Astrocyte (in vitro differentiated cells and primary cell): ENCODE data around the gene MLXIPL. TPM values are rescaled to one million over a fixed set of nuclear protein-coding genes. Genes with fewer than 3 reads are reported as not detected.

ENCODE experiments used
- DNase-seq: peaks from one replicate; pipeline ENCODE4 v3.0.0-alpha.2; 2010; ENCODE audit warnings: low read depth
- FAIRE-seq: peaks from 2 replicates; lab custom pipeline; 2011; peaks lifted over from hg19 to GRCh38; lab: Jason Lieb, UNC
- H2AFZ ChIP-seq: 2 replicates; pipeline ENCODE4 v1.6.0; 2012; ENCODE audit warnings: low read depth, low read length, inconsistent platforms
- H3K27ac ChIP-seq: 2 replicates; pipeline ENCODE4 v1.5.1; 2011; ENCODE audit warnings: low read depth, low read length, inconsistent platforms
- H3K27me3 ChIP-seq: 2 replicates; pipeline ENCODE4 v1.6.0; 2011; ENCODE audit warnings: low read length, inconsistent platforms; ENCODE audit not compliant: insufficient read depth
- H3K36me3 ChIP-seq: 2 replicates; pipeline ENCODE4 v1.5.1; 2011; ENCODE audit warnings: low read length, inconsistent platforms; ENCODE audit not compliant: insufficient read depth
- H3K4me1 ChIP-seq: 2 replicates; pipeline ENCODE4 v1.5.1; 2011; ENCODE audit warnings: low read length, inconsistent platforms; ENCODE audit not compliant: insufficient read depth
- H3K4me2 ChIP-seq: 2 replicates; pipeline ENCODE4 v1.6.0; 2012; ENCODE audit warnings: low read length, inconsistent platforms
- H3K4me3 ChIP-seq: 2 replicates; pipeline ENCODE4 v1.5.1; 2011; ENCODE audit warnings: low read depth, mild to moderate bottlenecking, low read length, inconsistent platforms; ENCODE audit not compliant: insufficient read depth
- H3K79me2 ChIP-seq: 2 replicates; pipeline ENCODE4 v1.6.0; 2012; ENCODE audit warnings: mild to moderate bottlenecking, low read length, inconsistent platforms; ENCODE audit not compliant: insufficient read depth
- H3K9ac ChIP-seq: 2 replicates; pipeline ENCODE4 v1.6.0; 2012; ENCODE audit warnings: mild to moderate bottlenecking, low read length, inconsistent platforms
- H3K9me3 ChIP-seq: 2 replicates; pipeline ENCODE4 v1.5.1; 2012; ENCODE audit warnings: low read depth, mild to moderate bottlenecking, low read length, inconsistent platforms; ENCODE audit not compliant: insufficient read depth
- H4K20me1 ChIP-seq: 2 replicates; pipeline ENCODE4 v1.6.0; 2012; ENCODE audit warnings: low read length, inconsistent platforms; ENCODE audit not compliant: insufficient read depth
- H3K27ac Mint-ChIP-seq: one replicate; pipeline ENCODE4 v1.8.0; 2021; ENCODE audit warnings: mild to moderate bottlenecking, mixed read lengths; ENCODE audit not compliant: unreplicated experiment
- H3K27me3 Mint-ChIP-seq: one replicate; pipeline ENCODE4 v1.8.0; 2021; ENCODE audit warnings: low read depth, mixed read lengths; ENCODE audit not compliant: unreplicated experiment
- H3K36me3 Mint-ChIP-seq: one replicate; pipeline ENCODE4 v1.8.0; 2021; ENCODE audit warnings: low read depth, mixed read lengths; ENCODE audit not compliant: unreplicated experiment
- H3K4me1 Mint-ChIP-seq: one replicate; pipeline ENCODE4 v1.8.0; 2021; ENCODE audit warnings: low read depth, mixed read lengths; ENCODE audit not compliant: unreplicated experiment
- H3K4me3 Mint-ChIP-seq: one replicate; pipeline ENCODE4 v1.8.0; 2021; ENCODE audit warnings: mild to moderate bottlenecking, moderate library complexity, mixed read lengths; ENCODE audit not compliant: unreplicated experiment
- H3K9me3 Mint-ChIP-seq: one replicate; pipeline ENCODE4 v1.8.0; 2021; ENCODE audit warnings: mild to moderate bottlenecking, mixed read lengths; ENCODE audit not compliant: unreplicated experiment
- EZH2 ChIP-seq: IDR thresholded peaks from 2 replicates; pipeline ENCODE4 v1.6.1; 2012; ENCODE audit warnings: mild to moderate bottlenecking, low read length, inconsistent platforms; ENCODE audit not compliant: insufficient read depth
- total RNA-seq: library from RNA; stranded (reverse); gene quantifications from 2 replicates; pipeline ENCODE4 v1.2.1, GENCODE V29; 2021
- TF ChIP-seq, protein P1 (sequence below): IDR thresholded peaks from 2 replicates; pipeline ENCODE4 v1.5.1; 2011; ENCODE audit warnings: low read depth, mild to moderate bottlenecking, inconsistent platforms, low read length, moderate library complexity; ENCODE audit not compliant: insufficient read depth

The MLXIPL gene
- total RNA-seq, 1 donor from 2014 or later = 0.41 TPM

DNA sequence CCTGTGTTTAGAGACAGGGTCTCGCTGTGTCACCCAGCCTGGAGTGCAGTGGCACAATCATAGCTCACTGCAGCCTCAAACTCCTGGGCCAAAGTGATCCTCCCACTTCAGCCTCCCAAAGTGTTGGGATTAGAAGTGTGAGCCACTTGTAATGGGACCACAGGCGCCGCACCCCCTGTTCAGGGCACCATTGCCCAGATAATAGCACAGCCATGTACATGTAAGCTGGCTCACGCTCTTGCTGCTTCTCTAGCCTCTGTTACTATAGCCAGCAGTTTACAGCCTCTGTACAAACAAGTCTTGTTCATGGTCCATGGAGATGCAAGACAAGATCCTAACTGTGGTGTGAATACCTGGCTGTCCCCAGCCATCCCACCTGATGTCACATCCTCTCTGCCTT, 4.2 kb upstream of the MLXIPL start:
- Histone ChIP-seq H3K9me3 (no peaks in the 10 kb centered on the region), H3K4me3 (no peak overlapping the region), H3K9ac (no peak overlapping the region), H3K4me1 (peaks cover 4% of the 10 kb centered on the region), H3K36me3 (no peaks in the 10 kb centered on the region), H4K20me1 (no peaks in the 10 kb centered on the region), H3K4me2 (no peak overlapping the region), H3K79me2 (no peaks in the 10 kb centered on the region), H3K27me3 (peaks cover 39% of the 10 kb centered on the region), H2AFZ (no peak overlapping the region), H3K27ac (no peak overlapping the region)
- Mint-ChIP-seq H3K27me3 (peaks cover 45% of the 10 kb centered on the region), H3K27ac (no peak overlapping the region), H3K4me3 (no peak overlapping the region), H3K36me3 (no peaks in the 10 kb centered on the region), H3K9me3 (no peaks in the 10 kb centered on the region), H3K4me1 (no peaks in the 10 kb centered on the region)
- FAIRE-seq (no peak), DNase-seq (no peak)
- no peak for TF ChIP-seq EZH2
- TF ChIP-seq, protein P1, sequence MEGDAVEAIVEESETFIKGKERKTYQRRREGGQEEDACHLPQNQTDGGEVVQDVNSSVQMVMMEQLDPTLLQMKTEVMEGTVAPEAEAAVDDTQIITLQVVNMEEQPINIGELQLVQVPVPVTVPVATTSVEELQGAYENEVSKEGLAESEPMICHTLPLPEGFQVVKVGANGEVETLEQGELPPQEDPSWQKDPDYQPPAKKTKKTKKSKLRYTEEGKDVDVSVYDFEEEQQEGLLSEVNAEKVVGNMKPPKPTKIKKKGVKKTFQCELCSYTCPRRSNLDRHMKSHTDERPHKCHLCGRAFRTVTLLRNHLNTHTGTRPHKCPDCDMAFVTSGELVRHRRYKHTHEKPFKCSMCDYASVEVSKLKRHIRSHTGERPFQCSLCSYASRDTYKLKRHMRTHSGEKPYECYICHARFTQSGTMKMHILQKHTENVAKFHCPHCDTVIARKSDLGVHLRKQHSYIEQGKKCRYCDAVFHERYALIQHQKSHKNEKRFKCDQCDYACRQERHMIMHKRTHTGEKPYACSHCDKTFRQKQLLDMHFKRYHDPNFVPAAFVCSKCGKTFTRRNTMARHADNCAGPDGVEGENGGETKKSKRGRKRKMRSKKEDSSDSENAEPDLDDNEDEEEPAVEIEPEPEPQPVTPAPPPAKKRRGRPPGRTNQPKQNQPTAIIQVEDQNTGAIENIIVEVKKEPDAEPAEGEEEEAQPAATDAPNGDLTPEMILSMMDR = no peak

DNA sequence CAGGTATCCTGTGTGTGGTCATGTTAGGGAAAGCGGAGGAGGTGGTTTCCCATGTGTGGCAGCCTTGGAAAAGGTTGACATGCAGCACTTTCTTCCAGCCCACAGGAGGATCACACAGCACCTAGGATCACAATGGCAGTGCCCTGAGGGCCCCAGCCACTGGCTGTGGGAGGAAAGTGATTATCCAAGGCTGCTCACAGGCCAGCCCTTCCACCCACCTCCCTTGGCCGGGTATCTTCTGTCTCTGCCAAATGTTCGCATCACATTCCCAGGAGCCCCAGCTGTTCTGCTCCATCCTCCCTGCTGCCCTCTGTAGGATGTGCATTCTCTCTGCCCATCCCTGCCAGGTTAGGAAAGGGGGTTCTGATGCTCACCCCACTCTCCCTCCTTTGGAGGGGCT, 2.5 kb upstream of the MLXIPL start:
- Mint-ChIP-seq H3K27me3 (peaks cover 49% of the 10 kb centered on the region), H3K36me3 (no peaks in the 10 kb centered on the region), H3K27ac (no peak overlapping the region), H3K4me3 (no peak overlapping the region), H3K9me3 (no peaks in the 10 kb centered on the region), H3K4me1 (no peaks in the 10 kb centered on the region)
- H3K27me3 ChIP-seq = peaks cover 51% of the 10 kb centered on the region
- TF ChIP-seq, protein P1 = no peak
- no peak for TF ChIP-seq EZH2
- no peak overlapping the region for H3K4me3 ChIP-seq
- H2AFZ ChIP-seq = no peak overlapping the region
- no peaks in the 10 kb centered on the region for H3K9me3 ChIP-seq
- no peak overlapping the region for H3K4me2 ChIP-seq
- H3K36me3 ChIP-seq = no peaks in the 10 kb centered on the region
- H3K9ac ChIP-seq = no peak overlapping the region
- no peaks in the 10 kb centered on the region for H4K20me1 ChIP-seq
- no peak for FAIRE-seq
- no peak for DNase-seq
- H3K79me2 ChIP-seq = no peaks in the 10 kb centered on the region
- H3K27ac ChIP-seq = no peak overlapping the region
- peaks cover 7% of the 10 kb centered on the region for H3K4me1 ChIP-seq

- Histone ChIP-seq H3K4me2 (no peak overlapping the region), H3K9me3 (no peaks in the 10 kb centered on the region), H3K4me1 (peaks cover 7% of the 10 kb centered on the region), H3K79me2 (no peaks in the 10 kb centered on the region), H3K9ac (no peak overlapping the region), H3K36me3 (no peaks in the 10 kb centered on the region), H3K27ac (no peak overlapping the region), H4K20me1 (no peaks in the 10 kb centered on the region), H3K27me3 (peaks cover 51% of the 10 kb centered on the region), H2AFZ (no peak overlapping the region), H3K4me3 (no peak overlapping the region)
- Mint-ChIP-seq H3K4me3 (no peak overlapping the region), H3K36me3 (no peaks in the 10 kb centered on the region), H3K27ac (no peak overlapping the region), H3K27me3 (peaks cover 54% of the 10 kb centered on the region), H3K9me3 (no peaks in the 10 kb centered on the region), H3K4me1 (no peaks in the 10 kb centered on the region)
- no peak for FAIRE-seq
- no peak for DNase-seq
- TF ChIP-seq EZH2 = no peak
- TF ChIP-seq, protein P1 = no peak
Measured at GRCh38 chr7:73625276-73625675, 954 bp upstream of the MLXIPL start.
